ENCODE data around the gene PPP1R9A.

Gene PPP1R9A

DNA sequence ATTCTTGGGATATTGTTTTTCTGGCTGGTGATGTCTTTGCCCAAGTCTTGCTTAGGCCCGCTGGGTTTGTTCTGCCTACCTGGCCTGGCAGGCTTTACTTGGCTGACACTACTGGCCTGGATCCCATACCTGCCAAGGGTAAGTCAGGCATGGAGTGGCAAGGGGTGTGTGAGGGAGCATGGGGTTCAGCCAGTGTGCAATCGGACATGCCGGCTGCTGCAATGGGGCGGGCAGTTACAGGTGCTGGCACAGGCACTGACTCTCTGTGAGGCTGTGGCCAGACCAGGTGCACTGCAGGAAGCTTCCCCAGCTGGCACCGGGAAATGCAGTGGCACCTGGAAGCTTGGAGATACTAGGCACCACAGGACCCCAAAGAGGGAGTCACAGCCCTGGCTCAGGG lies 248.6 kb downstream of the PPP1R9A start:
- DNase-seq (ENCODE audit: low read depth, low spot score) = no peak
- H3K27ac ChIP-seq = no peak overlapping the region

DNA sequence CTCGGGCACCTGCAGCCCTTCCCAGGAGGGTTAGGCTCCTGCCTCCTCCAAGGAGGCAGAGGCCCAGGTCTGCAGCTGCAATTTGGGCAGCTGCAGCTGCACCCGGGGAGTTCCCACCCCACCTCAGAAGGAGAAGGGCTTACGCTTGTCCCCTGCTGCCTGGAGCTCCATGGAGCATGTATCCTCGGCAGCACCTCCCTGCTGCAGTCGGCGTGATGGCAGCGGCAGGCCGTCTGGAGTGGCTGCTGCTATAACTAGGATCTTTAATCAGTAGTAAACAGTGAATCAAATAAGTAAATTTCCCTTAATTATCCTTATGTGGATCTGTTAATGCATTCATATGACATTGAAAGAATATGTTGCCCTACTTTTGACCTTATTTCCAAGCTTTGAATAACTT lies 250.0 kb downstream of the PPP1R9A start:
- no peak for DNase-seq (ENCODE audit: low read depth, low spot score)
- H3K27ac ChIP-seq = no peak overlapping the region

DNA sequence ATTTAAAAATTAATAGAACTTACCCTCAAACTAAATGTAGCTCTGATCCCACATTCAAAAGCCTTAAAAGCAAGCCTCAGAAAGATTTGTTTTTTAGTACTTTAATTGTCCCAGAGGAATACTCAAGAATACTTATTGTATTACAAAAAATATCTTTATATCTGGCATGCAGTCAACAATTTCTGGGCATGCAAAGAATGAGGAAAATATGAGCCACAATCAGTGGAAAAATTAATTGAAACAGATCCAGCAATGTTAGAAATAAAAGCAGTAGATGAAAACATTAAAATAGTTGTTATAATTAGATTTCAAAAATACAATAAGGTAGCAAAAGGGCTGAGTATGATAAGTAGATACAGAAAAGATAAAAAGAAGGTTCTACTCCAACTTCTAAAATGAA lies 262.3 kb downstream of the PPP1R9A start:
- DNase-seq (ENCODE audit: low read depth, low spot score) = no peak
- H3K27ac ChIP-seq = no peak overlapping the region

DNA sequence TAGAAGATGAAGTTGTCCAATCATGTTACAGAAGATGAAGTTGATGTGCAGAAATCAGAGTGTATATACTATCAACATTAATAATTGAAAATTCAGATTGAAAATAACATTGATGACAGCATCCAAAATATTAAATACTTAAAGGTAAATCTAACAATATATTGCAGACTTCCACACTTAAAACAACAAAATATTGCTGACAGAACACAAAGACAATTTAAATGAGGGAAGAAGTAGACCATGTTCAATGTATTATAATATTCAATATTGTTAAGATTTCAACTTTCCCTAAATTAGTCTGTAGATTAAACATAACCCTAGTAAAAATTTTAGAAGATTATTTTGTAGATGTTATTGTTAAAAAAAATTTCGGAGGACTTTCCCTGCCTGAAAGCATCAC lies 265.0 kb downstream of the PPP1R9A start:
- no peak for DNase-seq (ENCODE audit: low read depth, low spot score)
- H3K27ac ChIP-seq = no peak overlapping the region

DNA sequence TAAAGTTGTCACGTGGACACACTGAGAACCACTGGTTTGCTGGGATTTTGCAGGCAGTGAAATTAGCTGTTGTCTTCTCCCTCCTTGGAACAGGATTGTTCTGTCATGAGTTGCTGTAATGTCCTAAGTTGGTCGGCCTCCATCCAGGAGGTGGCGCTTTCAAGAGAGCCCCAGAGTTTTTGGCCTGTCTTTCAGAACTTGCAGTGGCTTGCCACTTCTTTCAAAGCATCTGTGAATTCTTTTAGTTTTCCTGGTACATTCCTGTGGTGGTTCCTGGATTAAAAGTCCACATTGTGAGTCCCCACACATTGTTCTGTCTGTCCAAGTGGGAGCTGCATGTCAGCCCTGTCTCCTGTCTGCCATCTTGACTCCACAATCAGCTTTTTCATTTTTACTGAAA lies 283.1 kb downstream of the PPP1R9A start:
- no peak overlapping the region for H3K27ac ChIP-seq
- DNase-seq (ENCODE audit: low read depth, low spot score) = no peak

DNA sequence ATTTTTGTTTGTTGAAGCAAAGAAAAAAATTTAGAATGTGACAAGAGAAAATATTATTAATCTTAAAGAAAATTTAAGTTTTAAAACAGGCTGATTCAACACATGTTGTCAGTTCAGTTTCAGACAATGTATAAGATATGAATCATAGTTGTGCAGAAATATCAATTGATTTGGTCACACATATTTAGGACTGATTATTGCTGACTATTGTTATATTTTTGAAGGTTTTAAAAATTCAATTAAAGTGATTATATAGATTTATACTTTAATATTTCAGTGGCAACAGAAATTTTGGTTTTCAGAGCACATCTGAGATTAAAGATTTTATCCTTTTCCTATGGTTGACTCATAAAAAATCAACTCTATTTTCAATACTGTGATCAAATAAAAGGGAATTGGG lies 284.4 kb downstream of the PPP1R9A start:
- H3K27ac ChIP-seq = no peak overlapping the region
- no peak for DNase-seq (ENCODE audit: low read depth, low spot score)

DNA sequence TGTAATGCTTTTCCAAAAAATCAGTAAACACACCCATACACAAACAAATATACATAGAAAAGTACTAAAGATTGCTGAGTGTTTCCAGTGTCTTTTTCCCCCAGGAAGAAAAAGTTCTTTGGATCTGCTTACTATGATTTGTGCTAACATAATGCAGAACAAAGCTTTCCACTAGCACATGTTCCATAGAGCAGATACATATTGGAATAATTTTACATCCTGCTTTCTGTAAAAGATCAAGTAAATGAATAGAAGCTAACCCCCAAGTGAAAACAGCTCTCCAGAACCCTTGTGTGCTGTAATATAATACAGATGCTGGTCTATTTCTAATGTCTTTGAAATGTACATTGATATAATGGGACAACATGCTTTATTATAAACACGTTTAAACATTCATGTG lies 291.5 kb downstream of the PPP1R9A start:
- DNase-seq (ENCODE audit: low read depth, low spot score) = no peak
- H3K27ac ChIP-seq = no peak overlapping the region

DNA sequence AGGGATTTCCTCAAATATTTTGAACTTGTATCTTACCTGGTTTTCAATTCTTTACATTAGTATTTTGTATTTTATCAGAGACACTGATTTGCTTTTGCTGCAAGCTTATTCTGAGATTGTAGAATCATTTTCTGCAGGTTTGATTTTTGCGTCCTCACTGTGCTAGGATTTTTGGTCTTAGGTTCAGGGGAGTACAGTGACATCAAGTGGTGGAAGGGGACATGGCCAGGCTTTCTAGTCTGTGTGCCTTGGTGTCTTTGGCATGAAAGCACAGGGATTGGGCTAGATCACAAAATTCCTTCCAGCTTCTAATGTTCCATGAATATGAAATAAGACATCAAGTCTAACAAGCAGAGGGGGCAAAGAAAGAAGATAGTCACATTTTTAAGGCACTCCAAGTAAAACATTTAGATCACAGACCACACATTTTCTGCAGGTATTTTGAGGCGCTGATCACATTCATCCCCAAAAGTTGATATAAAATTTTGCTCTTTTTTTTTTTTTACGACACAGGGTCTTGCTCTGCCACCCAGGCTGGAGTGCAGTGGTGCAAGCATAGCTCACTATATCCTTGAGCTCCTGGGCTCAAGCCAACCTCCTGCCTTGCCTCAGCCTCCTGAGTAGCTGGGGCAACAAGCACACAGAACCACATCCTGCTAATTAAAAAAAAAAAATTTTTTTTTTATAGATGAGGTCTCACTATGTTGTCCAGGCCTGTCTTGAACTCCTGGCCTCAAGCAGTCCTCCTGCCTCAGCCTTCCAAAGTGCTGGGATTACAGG lies 292.6 kb downstream of the PPP1R9A start:
- peak; percentile 12 for DNase-seq (ENCODE audit: low read depth, low spot score)

DNA sequence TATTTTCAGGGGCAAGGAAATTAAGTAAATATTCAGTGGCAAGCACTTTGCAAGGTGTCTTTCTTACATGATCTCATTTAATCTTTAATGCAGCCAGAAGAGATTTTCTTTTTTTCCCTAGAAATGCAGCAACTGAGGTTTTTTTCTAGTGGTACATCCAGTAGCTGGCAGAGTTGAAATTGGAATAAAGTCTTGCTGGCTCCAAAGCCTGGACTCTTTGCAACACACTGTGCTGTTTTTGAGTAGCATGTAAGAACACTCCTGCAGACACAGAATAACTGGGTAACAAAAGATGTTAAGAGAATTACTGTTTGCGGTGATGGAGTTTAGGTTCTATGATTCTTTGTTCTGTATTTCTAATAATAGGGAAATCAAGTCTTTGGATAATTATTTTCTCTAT lies 293.3 kb downstream of the PPP1R9A start:
- no peak overlapping the region for H3K27ac ChIP-seq
- no peak for DNase-seq (ENCODE audit: low read depth, low spot score)

More for the DNA sequence above, 292.6 kb downstream of the PPP1R9A start:
- H3K27ac ChIP-seq = no peak overlapping the region

DNA sequence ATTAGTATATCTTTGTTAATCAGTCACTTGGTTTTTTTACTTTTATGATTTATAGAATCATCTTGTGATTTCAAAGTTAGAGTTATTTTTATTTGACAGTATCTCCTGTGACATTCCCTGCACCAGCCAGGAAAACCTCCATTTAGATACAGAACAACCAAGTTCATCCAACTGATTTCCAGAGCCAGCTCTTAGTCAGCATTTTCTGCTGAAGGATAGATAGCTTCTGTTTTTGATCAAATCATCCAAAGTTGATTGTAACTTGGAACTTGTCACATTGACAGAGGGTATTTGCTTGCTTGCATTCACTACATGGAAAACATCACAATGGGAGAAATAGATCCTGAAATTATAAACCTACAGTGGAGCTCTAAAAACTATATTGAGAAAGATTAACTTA lies 294.3 kb downstream of the PPP1R9A start:
- no peak for DNase-seq (ENCODE audit: low read depth, low spot score)
- no peak overlapping the region for H3K27ac ChIP-seq

DNA sequence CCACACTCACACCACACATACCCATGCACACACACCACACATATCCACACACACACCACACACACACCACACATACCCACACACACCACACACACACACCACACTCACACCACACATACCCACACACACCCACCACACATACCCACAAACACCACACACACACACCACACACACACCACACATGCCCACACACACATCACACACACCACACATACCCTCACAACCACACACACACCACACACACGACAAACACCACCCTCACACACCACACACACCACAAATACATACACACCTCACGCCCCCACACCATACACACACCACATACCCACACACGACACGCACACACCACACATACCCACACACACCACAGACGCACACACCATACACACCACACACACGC lies 297.2 kb downstream of the PPP1R9A start:
- H3K27ac ChIP-seq = no peak overlapping the region
- DNase-seq (ENCODE audit: low read depth, low spot score) = no peak

DNA sequence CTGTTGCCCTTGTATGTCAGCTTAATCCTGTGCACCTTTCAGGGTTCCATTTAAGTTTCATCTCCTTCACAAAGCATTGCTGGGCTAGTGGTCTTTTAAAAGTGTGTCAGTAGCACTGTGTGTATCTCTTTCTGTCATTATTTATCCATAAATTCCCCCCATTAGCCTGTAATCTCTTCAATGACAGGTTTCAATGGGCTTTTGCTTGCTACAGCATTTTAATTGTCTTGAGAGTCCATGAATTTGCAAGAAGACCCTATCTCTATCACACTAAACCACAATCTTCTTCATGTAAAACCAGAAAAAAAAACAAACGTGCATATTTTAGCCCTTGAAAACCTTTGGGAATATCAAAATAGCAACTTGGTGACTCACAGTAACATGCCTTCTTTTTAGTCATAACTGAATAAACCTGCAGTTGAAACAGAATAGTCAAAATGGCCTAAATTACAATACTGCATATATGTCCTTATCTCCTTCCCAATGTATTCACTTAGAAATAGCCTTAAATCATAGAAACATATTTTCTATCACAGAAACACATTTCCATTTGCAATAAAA lies 298.4 kb downstream of the PPP1R9A start:
- DNase-seq (ENCODE audit: low read depth, low spot score) = no peak
- no peak overlapping the region for H3K27ac ChIP-seq

DNA sequence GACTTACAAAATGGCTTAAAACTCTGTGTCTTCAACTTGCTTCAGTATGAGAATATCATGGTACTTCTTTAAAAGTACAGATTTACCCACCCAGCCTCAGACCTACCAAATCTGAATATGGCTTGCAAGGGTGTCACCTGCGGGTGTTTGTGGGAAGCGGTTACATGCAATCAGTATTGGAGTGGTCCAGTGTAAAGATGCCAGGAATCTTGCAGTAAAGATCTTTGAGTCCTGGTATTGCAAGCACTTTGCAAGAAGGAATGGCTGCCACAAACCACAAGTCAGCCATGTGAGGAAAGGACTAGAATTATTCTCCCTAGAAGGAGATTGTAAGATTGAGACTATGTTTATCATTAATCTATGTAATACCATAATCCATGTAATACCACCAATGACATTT lies 301.9 kb downstream of the PPP1R9A start:
- DNase-seq (ENCODE audit: low read depth, low spot score) = no peak
- H3K27ac ChIP-seq = no peak overlapping the region

DNA sequence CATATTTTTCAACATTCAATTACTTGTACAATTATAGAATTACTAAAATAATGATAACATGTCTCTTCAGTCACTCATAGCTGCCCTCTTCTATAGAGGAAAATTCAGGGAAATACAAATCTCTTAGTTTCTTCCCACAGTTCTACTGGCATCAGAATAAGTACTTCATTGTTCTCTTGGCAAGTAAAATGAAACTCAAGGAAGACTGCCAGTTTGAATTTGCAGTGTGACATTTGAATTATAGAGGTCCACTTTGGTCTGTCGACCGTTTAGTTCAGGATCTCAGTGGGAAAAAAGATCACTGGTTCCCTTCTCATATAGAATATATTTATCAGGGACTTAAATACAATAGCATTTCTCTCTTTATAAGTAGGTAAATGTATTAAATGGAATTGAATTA lies 302.4 kb downstream of the PPP1R9A start:
- H3K27ac ChIP-seq = no peak overlapping the region
- DNase-seq (ENCODE audit: low read depth, low spot score) = no peak

DNA sequence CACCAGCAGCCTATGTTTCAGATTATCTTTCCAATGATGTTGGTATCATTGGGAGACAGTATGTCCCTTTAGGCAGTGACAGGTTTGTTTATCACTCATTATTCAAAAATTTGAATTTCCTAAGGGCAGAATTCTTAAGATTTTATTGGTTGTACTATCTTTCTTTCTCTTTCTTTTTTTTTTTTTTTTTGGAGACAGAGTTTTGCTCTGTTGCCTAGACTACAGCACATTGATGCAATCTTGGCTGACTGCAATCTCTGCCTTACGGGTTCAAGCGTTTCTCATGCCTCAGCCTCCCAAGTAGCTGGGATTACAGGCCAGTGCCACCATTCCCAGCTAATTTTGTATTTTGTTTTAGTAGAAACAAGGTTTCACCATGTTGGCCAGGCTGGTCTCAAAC lies 305.8 kb downstream of the PPP1R9A start:
- H3K27ac ChIP-seq = no peak overlapping the region
- no peak for DNase-seq (ENCODE audit: low read depth, low spot score)

DNA sequence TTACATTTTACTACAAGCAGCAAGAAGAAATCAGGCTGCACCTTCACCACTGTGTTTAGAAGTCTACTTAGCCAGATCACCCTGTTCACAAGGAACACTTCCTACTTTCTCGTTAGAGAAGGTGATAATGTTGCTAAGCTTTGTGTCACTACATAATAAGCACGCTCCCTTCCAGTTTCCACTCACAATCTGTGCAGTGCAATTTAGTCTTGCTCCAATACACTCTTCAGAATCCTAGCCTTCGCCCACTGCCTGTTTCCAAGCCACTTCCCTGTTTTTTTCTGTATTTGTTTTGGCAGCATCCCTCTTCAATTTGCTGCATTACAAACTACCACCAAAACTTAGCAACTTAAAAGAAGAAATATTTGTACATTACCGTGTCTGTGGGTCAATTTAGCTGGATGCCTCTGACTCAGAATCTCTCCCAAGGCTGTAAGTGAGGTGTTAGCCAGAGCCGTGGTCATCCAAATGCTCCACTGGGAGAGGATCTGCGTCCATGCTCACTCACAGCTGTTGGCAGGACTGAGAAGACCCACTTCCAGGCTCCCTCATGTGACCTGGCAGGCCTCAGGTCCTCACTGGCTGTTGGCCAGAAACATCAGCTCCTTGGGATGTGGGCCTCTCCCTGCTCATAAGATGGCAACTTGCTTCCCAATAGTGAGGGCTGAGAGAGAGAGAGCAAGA lies 306.6 kb downstream of the PPP1R9A start:
- DNase-seq (ENCODE audit: low read depth, low spot score) = no peak
- H3K27ac ChIP-seq = no peak overlapping the region

DNA sequence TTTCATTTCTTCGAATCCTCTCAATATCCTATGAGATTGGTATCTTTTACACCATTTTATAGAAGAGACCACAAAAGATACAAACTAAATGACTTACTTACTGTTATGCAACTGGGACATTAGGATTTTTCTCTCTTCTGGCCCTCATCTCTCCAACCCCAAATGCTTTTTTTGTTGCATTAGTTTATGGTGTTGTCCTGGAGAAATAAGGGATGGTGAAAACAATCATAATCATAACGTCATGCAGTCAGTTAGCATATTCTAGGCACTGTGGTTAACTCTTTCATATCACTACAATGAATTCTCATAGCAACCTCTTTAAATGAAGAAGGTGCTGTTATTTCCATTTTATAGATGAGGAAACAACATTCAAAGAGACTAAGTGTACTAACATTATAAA lies 312.3 kb downstream of the PPP1R9A start:
- H3K27ac ChIP-seq = no peak overlapping the region

DNA sequence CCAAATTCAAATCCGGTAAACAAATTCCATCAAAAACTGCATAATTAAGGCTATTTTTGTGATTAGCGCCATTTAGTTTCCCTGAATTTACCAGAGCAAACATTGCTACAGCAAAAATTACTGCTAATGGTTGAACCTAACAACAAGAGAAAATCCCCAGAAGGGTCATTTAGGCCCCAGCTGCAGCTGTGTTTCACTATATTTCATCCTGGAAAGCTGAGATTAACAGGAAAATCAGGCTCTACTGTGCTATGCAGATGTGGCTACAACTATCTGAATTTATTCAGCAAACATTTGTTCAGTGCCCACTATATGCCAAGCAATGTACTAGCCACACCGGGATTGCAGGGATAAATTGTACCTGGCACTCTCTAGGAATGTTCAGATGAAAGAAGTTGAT lies 312.9 kb downstream of the PPP1R9A start:
- H3K27ac ChIP-seq = no peak overlapping the region
- no peak for DNase-seq (ENCODE audit: low read depth, low spot score)

More for the DNA sequence above, 312.3 kb downstream of the PPP1R9A start:
- DNase-seq (ENCODE audit: low read depth, low spot score) = no peak

DNA sequence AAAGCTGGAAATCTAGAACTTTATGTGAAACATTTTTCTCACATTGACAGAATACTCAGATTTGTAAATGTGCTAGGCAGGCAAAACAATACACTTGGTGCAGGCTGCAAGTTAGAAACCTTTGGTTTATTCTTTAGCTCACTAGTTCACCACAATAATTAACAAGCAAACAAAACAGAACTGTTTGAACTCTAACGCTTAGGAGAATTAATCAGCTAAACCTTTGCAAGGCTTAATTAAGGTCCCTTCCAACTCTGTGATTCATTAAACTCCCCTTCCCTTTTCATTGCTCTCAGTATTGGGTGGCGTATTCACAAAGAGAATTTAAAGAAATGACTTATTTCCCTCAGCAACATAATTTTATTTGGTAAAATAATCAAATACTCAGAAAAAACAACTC lies 317.9 kb downstream of the PPP1R9A start:
- H3K27ac ChIP-seq = no peak overlapping the region
- DNase-seq (ENCODE audit: low read depth, low spot score) = no peak

DNA sequence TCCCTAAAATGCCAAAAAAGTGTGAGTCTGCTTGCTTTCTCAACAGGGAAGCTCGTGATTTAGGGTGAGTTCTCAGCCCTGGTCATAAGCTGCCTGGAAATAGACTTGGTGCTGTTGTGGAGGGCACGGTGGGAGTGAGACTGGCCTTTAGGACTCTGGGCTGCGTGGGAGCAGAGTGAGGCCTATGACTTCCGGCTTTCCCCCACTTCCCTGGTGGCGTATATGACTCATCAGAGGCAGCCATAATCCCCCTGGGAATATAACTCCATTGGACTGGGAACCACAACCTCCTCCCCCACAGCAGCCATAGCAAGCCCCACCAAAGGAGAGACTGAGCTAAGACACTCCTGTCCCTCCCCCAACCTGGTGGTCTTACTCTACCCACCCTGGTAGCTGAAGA lies 321.9 kb downstream of the PPP1R9A start:
- DNase-seq (ENCODE audit: low read depth, low spot score) = no peak
- H3K27ac ChIP-seq = no peak overlapping the region

DNA sequence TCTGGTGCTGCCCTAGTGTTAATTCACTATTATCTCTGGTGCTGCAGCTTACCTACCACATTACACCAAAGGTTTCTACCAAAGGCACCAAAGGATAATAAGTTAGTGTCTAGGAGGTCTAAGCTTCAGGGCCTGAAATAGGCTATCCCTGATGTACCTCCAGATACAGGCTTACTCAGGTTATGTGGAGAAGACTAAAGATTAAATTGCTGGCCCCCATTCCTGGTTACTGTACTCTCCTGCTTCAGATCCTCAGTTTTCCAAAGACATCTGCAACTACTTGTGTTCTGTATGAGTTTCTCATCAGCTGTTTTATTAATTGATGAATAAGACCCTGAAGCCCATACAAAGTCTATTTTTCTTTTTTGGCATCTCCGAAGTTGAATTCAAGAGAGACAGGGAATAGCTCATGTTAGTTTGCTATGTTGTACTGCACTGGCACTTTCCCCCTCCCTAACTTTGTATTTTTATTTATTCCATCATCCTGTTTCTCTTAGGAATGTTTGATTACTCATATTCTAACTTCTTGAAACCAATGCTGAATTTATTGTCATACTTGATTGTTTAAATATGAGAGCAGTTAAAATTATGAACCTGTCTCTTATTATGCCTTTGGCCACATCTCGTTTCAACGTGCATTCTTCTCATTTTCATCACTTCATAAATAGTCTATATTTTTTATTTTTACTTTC lies 331.0 kb downstream of the PPP1R9A start:
- DNase-seq (ENCODE audit: low read depth, low spot score) = no peak
- H3K27ac ChIP-seq = no peak overlapping the region

All from epithelial cell of prostate (primary cell).